Measurements from ENCODE around the gene ZNF780B. TPM values are rescaled to one million over a fixed set of nuclear protein-coding genes. Genes with fewer than 3 reads are reported as not detected.

Gene ZNF780B
- total and polyA plus RNA-seq, 2 donors (not counting 1 experiment from before 2014, with no cell fraction given) = 8.5 to 57.6 TPM

- no peaks in the 10 kb centered on the region for H3K36me3 ChIP-seq (replicated peaks in 1 of 2; ENCODE audit: control extremely low read depth in 1 of 2, control insufficient read depth in 1 of 2, extremely low read depth in 1 of 2, insufficient read depth in 2 of 2, low read length in 1 of 2)
- no peak overlapping the region for H3K4me2 ChIP-seq (replicated peaks; ENCODE audit: low read depth, low read length, poor library complexity, severe bottlenecking)
- H3K9me3 ChIP-seq (ENCODE audit: control extremely low read depth in 1 of 3, control insufficient read depth in 2 of 3, insufficient read depth in 1 of 3, low read length in 2 of 3) = peaks cover 13 to 23% (median 13%) of the 10 kb centered on the region in 3 donors
- H3K27ac ChIP-seq (ENCODE audit: low read length in 2 of 2) = no peak overlapping the region
- TF ChIP-seq CTCF (IDR thresholded peaks at IDR 0.05) = no peak
- TF ChIP-seq EZH2 (IDR thresholded peaks at IDR 0.05; ENCODE audit: borderline replicate concordance, insufficient read depth, low read depth, low read length, poor library complexity, severe bottlenecking) = no peak
- Mint-ChIP-seq H3K9me3 (ENCODE audit: insufficient read depth) (peaks cover 14% of the 10 kb centered on the region), H3K4me3 (no peak overlapping the region), H3K27ac (no peak overlapping the region), H3K4me1 (peaks cover 22% of the 10 kb centered on the region), H3K27me3 (no peaks in the 10 kb centered on the region)
- no peak overlapping the region for H3K9ac ChIP-seq (ENCODE audit: low read length)
- peaks cover 11 to 14% of the 10 kb centered on the region in 2 donors for H3K4me1 ChIP-seq (ENCODE audit: control insufficient read depth in 2 of 2, insufficient read depth in 2 of 2, low read length in 2 of 2)
- ChIA-PET CTCF (no interaction called here), POLR2A (no interaction called here)
- no peaks in the 10 kb centered on the region for H3K27me3 ChIP-seq (replicated peaks in 1 of 4; ENCODE audit: control extremely low read depth in 1 of 4, control insufficient read depth in 3 of 4, insufficient read depth in 4 of 4, low read length in 3 of 4)
- no CpG with 5 or more reads among the region's 1 CpG for WGBS (ENCODE audit: insufficient coverage)
- H4K20me1 ChIP-seq (ENCODE audit: control insufficient read depth, insufficient read depth, low read length, poor library complexity, severe bottlenecking) = peaks cover 8% of the 10 kb centered on the region
- no peak overlapping the region for H3K4me3 ChIP-seq (ENCODE audit: control extremely low read depth in 1 of 5, extremely low read depth in 1 of 5, insufficient read depth in 1 of 5, low read depth in 2 of 5, low read length in 4 of 5)
- H2AFZ ChIP-seq (ENCODE audit: insufficient read depth, low read depth, low read length, poor library complexity, severe bottlenecking) = no peak overlapping the region
- no peak for DNase-seq
- intact Hi-C loops (cut with micrococcal nuclease) = loop anchor here (5.0 kb wide), 1 partner anchor 62 kb away; the partner anchor contains the start of gene ZNF546
- ATAC-seq (ENCODE audit: low read depth) = no peak
- peaks cover 24% of the 10 kb centered on the region for H3K79me2 ChIP-seq (ENCODE audit: control insufficient read depth, insufficient read depth, low read length)
Observed at GRCh38 chr19:40059624-40060023, 3.6 kb upstream of the ZNF780B start.

- H3K9me3 ChIP-seq (ENCODE audit: control extremely low read depth in 1 of 3, control insufficient read depth in 2 of 3, insufficient read depth in 1 of 3, low read length in 2 of 3) = peaks cover 3 to 19% (median 11%) of the 10 kb centered on the region in 3 donors
- Mint-ChIP-seq H3K9me3 (ENCODE audit: insufficient read depth) (peaks cover 14% of the 10 kb centered on the region), H3K4me3 (peak overlapping the region; percentile 99), H3K27me3 (no peaks in the 10 kb centered on the region), H3K27ac (peak overlapping the region; percentile 20), H3K4me1 (peaks cover 45% of the 10 kb centered on the region)
- H3K36me3 ChIP-seq (replicated peaks in 1 of 2; ENCODE audit: control extremely low read depth in 1 of 2, control insufficient read depth in 1 of 2, extremely low read depth in 1 of 2, insufficient read depth in 2 of 2, low read length in 1 of 2) = peaks cover 0 to 1% of the 10 kb centered on the region in 2 experiments
- ChIA-PET CTCF (interaction anchor here (0.6 to 2.3 kb wide), 4 partner anchors 14 to 288 kb away, joined by 4 to 6 read pairs (median 5); partner anchors contain the start of gene PSMC4), POLR2A (interaction anchor here (0.7 kb wide), 1 partner anchor 32 kb away, joined by 5 read pairs; no protein-coding TSS in a partner anchor)
- no peak overlapping the region for H3K27ac ChIP-seq (ENCODE audit: low read length in 2 of 2)
- DNase-seq (no peak), ATAC-seq (ENCODE audit: low read depth) (no peak)
- no peaks in the 10 kb centered on the region for H3K27me3 ChIP-seq (replicated peaks in 1 of 4; ENCODE audit: control extremely low read depth in 1 of 4, control insufficient read depth in 3 of 4, insufficient read depth in 4 of 4, low read length in 3 of 4)
- intact Hi-C loops (cut with micrococcal nuclease) = loop anchor here (2.0 to 5.0 kb wide), 2 partner anchors 34 to 60 kb away; partner anchors contain the start of genes ZNF546 and ZNF780A
- H3K4me2 ChIP-seq (replicated peaks; ENCODE audit: low read depth, low read length, poor library complexity, severe bottlenecking) = peak overlapping the region; percentile 82
- TF ChIP-seq EZH2 (IDR thresholded peaks at IDR 0.05; ENCODE audit: borderline replicate concordance, insufficient read depth, low read depth, low read length, poor library complexity, severe bottlenecking) (no peak), CTCF (IDR thresholded peaks at IDR 0.05) (no peak)
- no CpG with 5 or more reads among the region's 1 CpG for WGBS (ENCODE audit: insufficient coverage)
- H3K4me3 ChIP-seq (ENCODE audit: control extremely low read depth in 1 of 5, extremely low read depth in 1 of 5, insufficient read depth in 1 of 5, low read depth in 2 of 5, low read length in 4 of 5) = no peak overlapping the region
- H3K4me1 ChIP-seq (ENCODE audit: control insufficient read depth in 2 of 2, insufficient read depth in 2 of 2, low read length in 2 of 2) = peaks cover 13 to 17% of the 10 kb centered on the region in 2 donors
- H3K79me2 ChIP-seq (ENCODE audit: control insufficient read depth, insufficient read depth, low read length) = peaks cover 46% of the 10 kb centered on the region
- H3K9ac ChIP-seq (ENCODE audit: low read length) = no peak overlapping the region
- peaks cover 24% of the 10 kb centered on the region for H4K20me1 ChIP-seq (ENCODE audit: control insufficient read depth, insufficient read depth, low read length, poor library complexity, severe bottlenecking)
- H2AFZ ChIP-seq (ENCODE audit: insufficient read depth, low read depth, low read length, poor library complexity, severe bottlenecking) = no peak overlapping the region
Observed at GRCh38 chr19:40057166-40057565, 1.1 kb upstream of the ZNF780B start.

All from B cell (primary cell).